HG03139 (cell line): ENCODE results near the gene TCFL5.

Source experiments
- ATAC-seq: cut with Tn5 transposase; IDR thresholded peaks from one replicate; pipeline ENCODE4 v1.9.1; 2021; ENCODE audit not compliant: unreplicated experiment

Gene TCFL5

GRCh38 chr20:62896526-62896925, 34.9 kb upstream of the TCFL5 start:
- ATAC-seq = no peak

GRCh38 chr20:62895539-62895938, 33.9 kb upstream of the TCFL5 start:
- ATAC-seq = no peak

- ATAC-seq = no peak
Observed at GRCh38 chr20:62894261-62894660, 32.6 kb upstream of the TCFL5 start.

GRCh38 chr20:62893700-62894099, 32.1 kb upstream of the TCFL5 start:
- no peak for ATAC-seq

GRCh38 chr20:62892348-62893304, 31.0 kb upstream of the TCFL5 start:
- ATAC-seq = no peak

- ATAC-seq = no peak
Observed at GRCh38 chr20:62891111-62891510, 29.5 kb upstream of the TCFL5 start.

- ATAC-seq = no peak
Observed at GRCh38 chr20:62890444-62890843, 28.8 kb upstream of the TCFL5 start.

- no peak for ATAC-seq
Observed at GRCh38 chr20:62889871-62890270, 28.2 kb upstream of the TCFL5 start.

GRCh38 chr20:62889411-62889810, 27.8 kb upstream of the TCFL5 start:
- no peak for ATAC-seq

- ATAC-seq = no peak
Observed at GRCh38 chr20:62888910-62889309, 27.3 kb upstream of the TCFL5 start.

- no peak for ATAC-seq
Observed at GRCh38 chr20:62888406-62888805, 26.8 kb upstream of the TCFL5 start.

- ATAC-seq = no peak
Observed at GRCh38 chr20:62887860-62888239, 26.2 kb upstream of the TCFL5 start.

GRCh38 chr20:62887152-62887859, 25.7 kb upstream of the TCFL5 start:
- ATAC-seq = no peak

GRCh38 chr20:62886709-62887058, 25.1 kb upstream of the TCFL5 start:
- ATAC-seq = no peak

GRCh38 chr20:62885896-62886708, 24.5 kb upstream of the TCFL5 start:
- ATAC-seq = no peak

GRCh38 chr20:62885046-62885895, 23.6 kb upstream of the TCFL5 start:
- no peak for ATAC-seq

GRCh38 chr20:62884556-62884955, 22.9 kb upstream of the TCFL5 start:
- no peak for ATAC-seq

- no peak for ATAC-seq
Observed at GRCh38 chr20:62882426-62882825, 20.8 kb upstream of the TCFL5 start.

GRCh38 chr20:62881662-62882395, 20.2 kb upstream of the TCFL5 start:
- ATAC-seq = no peak
